Panc1 (cell line): ENCODE data around the gene MALL.
"Not testable (repeated sequence)": the region's sequence is repeated elsewhere in the genome, so short reads cannot be mapped to it uniquely, and the experiment has no call there.

Source experiments
- CTCF ChIP-seq: fragments of 450-650 bp; IDR thresholded peaks from 2 replicates; pipeline ENCODE4 v1.5.1; 2017; ENCODE audit warnings: mild to moderate bottlenecking
- POLR2AphosphoS5 ChIP-seq: IDR thresholded peaks from 2 replicates; pipeline ENCODE4 v1.6.1; 2012; ENCODE audit warnings: mild to moderate bottlenecking, low read depth, low read length, moderate library complexity
- SIN3A ChIP-seq: IDR thresholded peaks from 2 replicates; pipeline ENCODE4 v1.6.1; 2012; ENCODE audit warnings: low read depth, mild to moderate bottlenecking, low read length, moderate library complexity, borderline replicate concordance; ENCODE audit not compliant: insufficient read depth

DNA sequence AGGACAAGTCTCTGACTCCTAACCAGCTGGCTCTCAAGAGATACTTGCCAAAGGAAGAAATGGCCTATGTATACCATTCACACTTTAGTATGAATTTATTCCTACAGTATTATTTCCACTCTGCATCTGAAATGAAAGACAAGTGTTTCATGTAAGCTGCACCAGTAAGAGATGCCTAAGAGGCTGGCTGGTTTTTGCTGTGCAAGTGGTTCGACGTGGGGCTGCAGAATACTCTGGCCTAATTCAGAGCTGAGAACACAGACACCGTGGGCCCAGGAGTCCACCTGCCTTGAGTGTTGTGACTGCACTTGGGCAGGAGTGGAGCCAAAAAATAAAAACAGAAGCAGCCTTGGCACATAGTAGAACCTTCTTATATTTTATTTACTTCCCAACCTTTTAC lies 47.5 kb downstream of the MALL start:
- not testable (repeated sequence) for TF ChIP-seq CTCF, POLR2AphosphoS5, SIN3A
